Neuronal stem cell (in vitro differentiated cells): Measurements from ENCODE around the gene SHISA2.
A peak's percentile ranks its signal among the peaks of the same experiment; 100 is the strongest.

ENCODE experiments used
- DNase-seq: peaks from one replicate; pipeline ENCODE4 v3.0.0-alpha.2; 2013; ENCODE audit warnings: low spot score
- H2AFZ ChIP-seq: one replicate; pipeline ENCODE4 v1.6.1; 2013; ENCODE audit warnings: mild to moderate bottlenecking, low read length, inconsistent platforms
- H2AK5ac ChIP-seq: 2 replicates; pipeline ENCODE4 v1.6.1; 2013; ENCODE audit warnings: low read depth, mild to moderate bottlenecking, inconsistent platforms, low read length, moderate library complexity, mixed read lengths
- H2BK120ac ChIP-seq: 2 replicates; pipeline ENCODE4 v1.6.1; 2013; ENCODE audit warnings: low read depth, mild to moderate bottlenecking, inconsistent platforms, low read length, moderate library complexity, mixed read lengths
- H2BK12ac ChIP-seq: one replicate; pipeline ENCODE4 v1.6.1; 2013; ENCODE audit warnings: low read length, inconsistent platforms
- H2BK15ac ChIP-seq: 2 replicates; pipeline ENCODE4 v1.6.1; 2013; ENCODE audit warnings: mild to moderate bottlenecking, low read length, inconsistent platforms, mixed read lengths
- H2BK5ac ChIP-seq: one replicate; pipeline ENCODE4 v1.6.1; 2013; ENCODE audit warnings: inconsistent platforms, mild to moderate bottlenecking, low read length, moderate library complexity
- H3K14ac ChIP-seq: one replicate; pipeline ENCODE4 v1.6.1; 2013; ENCODE audit warnings: low read length, inconsistent platforms
- H3K18ac ChIP-seq: 2 replicates; pipeline ENCODE4 v1.6.1; 2013; ENCODE audit warnings: low read length, inconsistent platforms
- H3K23ac ChIP-seq: 2 replicates; pipeline ENCODE4 v1.6.1; 2013; ENCODE audit warnings: low read depth, mild to moderate bottlenecking, mixed read lengths, low read length, inconsistent platforms; ENCODE audit not compliant: poor library complexity
- H3K27ac ChIP-seq: replicated peaks from 3 replicates; pipeline ENCODE4 v1.5.1; 2013; ENCODE audit warnings: low read length, inconsistent platforms
- H3K27me3 ChIP-seq, 3 experiments: 2 replicates each; pipeline ENCODE4 v1.6.1; 2013; ENCODE audit warnings: low read length in 3 of 3, mild to moderate bottlenecking in 2 of 3, inconsistent platforms in 1 of 3, low read depth in 1 of 3, mixed read lengths in 1 of 3, moderate library complexity in 1 of 3; ENCODE audit not compliant: control insufficient read depth in 3 of 3, insufficient read depth in 3 of 3
- H3K36me3 ChIP-seq, 2 donors: replicated peaks in 1 of 2; 2 replicates each; pipeline ENCODE4 v1.6.1; 2013; ENCODE audit warnings: low read length in 2 of 2; ENCODE audit not compliant: control insufficient read depth in 2 of 2, insufficient read depth in 2 of 2
- H3K4ac ChIP-seq: 2 replicates; pipeline ENCODE4 v1.6.1; 2013; ENCODE audit warnings: inconsistent platforms, mild to moderate bottlenecking, low read length, moderate library complexity
- H3K4me1 ChIP-seq, 2 donors: 1 replicate in 1 of 2; 2 replicates in 1 of 2; pipeline ENCODE4 v1.6.1; 2013; ENCODE audit warnings: low read length in 2 of 2, low read depth in 1 of 2; ENCODE audit not compliant: control insufficient read depth in 2 of 2, insufficient read depth in 1 of 2
- H3K4me2 ChIP-seq: one replicate; pipeline ENCODE4 v1.6.1; 2013; ENCODE audit warnings: mild to moderate bottlenecking, low read length, inconsistent platforms; ENCODE audit not compliant: insufficient read depth, poor library complexity, severe bottlenecking
- H3K4me3 ChIP-seq, 2 donors: 2 replicates each; pipeline ENCODE4 v1.5.1; 2013; ENCODE audit warnings: low read length in 2 of 2, mild to moderate bottlenecking in 2 of 2, inconsistent platforms in 1 of 2, moderate library complexity in 1 of 2
- H3K79me1 ChIP-seq: one replicate; pipeline ENCODE4 v1.6.1; 2013; ENCODE audit warnings: low read depth, mild to moderate bottlenecking, inconsistent platforms, low read length, moderate library complexity
- H3K9ac ChIP-seq: one replicate; pipeline ENCODE4 v1.6.1; 2013; ENCODE audit warnings: mild to moderate bottlenecking, low read depth, low read length, inconsistent platforms; ENCODE audit not compliant: poor library complexity
- H3K9me3 ChIP-seq, 2 donors: replicated peaks in 1 of 2; 2 replicates each; pipeline versions ENCODE3 to v1.6.1; 2013; ENCODE audit warnings: low read length in 2 of 2, mild to moderate bottlenecking in 2 of 2, inconsistent platforms in 1 of 2, low read depth in 1 of 2, mixed read lengths in 1 of 2, moderate library complexity in 1 of 2; ENCODE audit not compliant: control insufficient read depth in 2 of 2, insufficient read depth in 1 of 2
- H4K8ac ChIP-seq: one replicate; pipeline ENCODE4 v1.6.1; 2013; ENCODE audit warnings: low read depth, mild to moderate bottlenecking, inconsistent platforms, low read length, moderate library complexity
- H4K91ac ChIP-seq: one replicate; pipeline ENCODE4 v1.6.1; 2013; ENCODE audit warnings: low read length, low read depth, mild to moderate bottlenecking, inconsistent platforms; ENCODE audit not compliant: poor library complexity
- WGBS, 2 donors: extraction: QIAGEN DNeasy Blood & Tissue Kit; methylation state at CpG; one replicate each; pipeline ENCODE4 v1.1.7; 2013; ENCODE audit warnings: missing lambda C conversion rate in 2 of 2, mixed read lengths in 1 of 2; ENCODE audit not compliant: insufficient read length in 2 of 2, insufficient replicate concordance in 1 of 2; ENCODE audit errors: extremely low coverage in 2 of 2; 5-methylcytosine and 5-hydroxymethylcytosine counted together

Gene SHISA2

DNA sequence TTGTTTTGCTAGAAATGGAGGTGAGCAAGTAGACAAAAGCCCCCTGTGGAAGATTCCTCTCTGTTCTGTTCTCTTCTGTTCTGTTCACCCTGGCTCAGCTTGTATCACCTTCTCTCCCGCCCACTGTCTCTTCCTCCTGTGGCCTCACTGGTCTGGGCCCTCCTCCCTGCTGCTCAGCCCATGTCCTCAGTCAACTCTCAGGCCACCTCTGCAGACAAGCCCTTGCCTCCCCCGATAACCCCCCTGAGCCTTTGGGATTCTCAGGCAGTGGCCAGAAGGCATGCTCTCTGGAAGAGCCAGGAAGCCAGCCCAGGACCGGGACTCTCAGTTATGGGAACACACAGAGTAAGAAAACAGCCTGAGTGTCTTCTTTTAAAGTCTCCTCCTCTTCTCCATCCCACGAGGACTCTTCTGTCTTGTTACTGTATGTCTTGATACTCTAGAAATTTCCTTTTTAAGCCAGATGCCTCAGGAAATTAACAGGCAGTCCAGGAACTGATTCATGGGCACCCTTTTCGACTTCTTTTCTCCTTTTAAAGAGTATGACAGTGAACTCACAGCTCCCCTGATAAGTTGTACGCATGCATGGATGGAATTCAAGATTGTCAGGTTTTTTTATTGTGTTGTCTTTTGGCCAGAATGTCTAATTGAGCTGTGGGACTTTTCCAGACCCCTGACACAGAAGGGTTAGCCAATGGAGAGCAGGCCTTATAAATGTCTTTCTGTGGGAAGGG lies 33.7 kb downstream of the SHISA2 start:
- Histone ChIP-seq H3K4me2 (no peak overlapping the region), H3K14ac (no peak overlapping the region), H3K36me3 (no peaks in the 10 kb centered on the region), H2AFZ (no peak overlapping the region), H3K27ac (no peak overlapping the region), H3K4me1 (peaks cover 0 to 9% of the 10 kb centered on the region in 2 donors), H3K27me3 (peaks cover 0 to 35% (median 0%) of the 10 kb centered on the region in 3 experiments), H3K23ac (no peak overlapping the region), H2BK12ac (peak overlapping the region; percentile 36), H2BK5ac (no peak overlapping the region), H3K79me1 (no peaks in the 10 kb centered on the region), H3K4me3 (no peak overlapping the region), H3K9me3 (no peaks in the 10 kb centered on the region), H2BK15ac (peak overlapping the region; percentile 33), H3K9ac (no peak overlapping the region), H3K18ac (peak overlapping the region; percentile 57), H4K8ac (no peak overlapping the region), H4K91ac (no peak overlapping the region), H2AK5ac (peak overlapping the region; percentile 20), H3K4ac (no peak overlapping the region), H2BK120ac (peak overlapping the region; percentile 26)
- DNase-seq, result no peak
- no CpG with 5 or more reads among the region's 6 CpGs for WGBS, 2 donors

DNA sequence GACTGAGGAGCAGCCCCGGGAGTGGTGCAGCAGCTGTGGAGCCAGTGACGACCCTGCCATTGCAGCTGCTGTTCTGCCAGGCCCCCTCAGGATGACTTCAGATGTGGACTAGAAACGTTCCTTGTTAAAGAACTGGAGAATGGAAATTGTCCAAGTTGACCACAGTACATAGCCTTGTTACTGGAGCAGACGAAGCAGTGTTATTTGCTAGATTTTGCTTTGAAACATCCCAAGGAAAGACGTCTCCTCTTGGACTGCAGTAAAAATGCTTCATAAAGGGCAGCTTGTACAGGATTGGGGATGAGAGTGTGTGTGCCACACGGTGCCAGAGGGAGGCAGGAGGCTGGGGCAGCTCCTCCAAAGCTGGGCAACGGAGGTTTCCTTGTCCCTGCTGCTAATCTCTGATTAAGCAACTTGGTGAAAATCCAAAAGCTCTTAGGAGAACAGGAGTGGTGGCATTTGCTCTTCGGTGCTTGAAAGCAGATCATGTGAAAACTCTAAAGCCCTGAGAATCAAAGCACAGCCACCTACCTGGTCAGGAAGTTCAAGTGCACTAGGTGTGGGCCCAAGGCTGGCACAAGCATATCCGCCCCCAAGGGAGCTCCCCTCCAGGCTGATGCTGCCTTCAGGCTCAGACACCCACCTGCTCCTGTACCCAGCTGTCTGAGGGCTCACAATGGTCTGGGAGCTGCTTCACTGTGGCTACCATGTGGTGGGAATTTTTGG lies 34.5 kb downstream of the SHISA2 start:
- Histone ChIP-seq H3K27me3 (peaks cover 0 to 28% (median 0%) of the 10 kb centered on the region in 3 experiments), H3K23ac (no peak overlapping the region), H3K79me1 (no peaks in the 10 kb centered on the region), H2BK12ac (no peak overlapping the region), H3K9ac (no peak overlapping the region), H3K4ac (no peak overlapping the region), H3K27ac (no peak overlapping the region), H2BK15ac (peak overlapping the region; percentile 33), H2BK120ac (peak overlapping the region; percentile 26), H2AFZ (no peak overlapping the region), H3K4me2 (no peak overlapping the region), H4K8ac (no peak overlapping the region), H4K91ac (no peak overlapping the region), H2BK5ac (no peak overlapping the region), H3K14ac (no peak overlapping the region), H3K4me3 (no peak overlapping the region), H3K4me1 (peaks cover 0 to 5% of the 10 kb centered on the region in 2 donors), H3K18ac (peak overlapping the region; percentile 54), H2AK5ac (peak overlapping the region; percentile 20), H3K9me3 (no peaks in the 10 kb centered on the region), H3K36me3 (no peaks in the 10 kb centered on the region)
- WGBS, 2 donors, result no CpG with 5 or more reads among the region's 9 CpGs
- no peak for DNase-seq

GRCh38 chr13:26016189-26016588 lies 35.6 kb downstream of the SHISA2 start:
- H3K4me1 ChIP-seq, result peaks cover 0 to 5% of the 10 kb centered on the region in 2 donors
- H3K36me3 ChIP-seq, result no peaks in the 10 kb centered on the region
- H4K8ac ChIP-seq, result no peak overlapping the region
- H2BK12ac ChIP-seq, result no peak overlapping the region
- H3K4me3 ChIP-seq, result no peak overlapping the region
- H2BK15ac ChIP-seq, result no peak overlapping the region
- H3K4me2 ChIP-seq, result no peak overlapping the region
- no peak overlapping the region for H2BK5ac ChIP-seq
- no CpG with 5 or more reads among the region's 6 CpGs for WGBS, 2 donors
- H3K9me3 ChIP-seq, result no peaks in the 10 kb centered on the region
- H3K18ac ChIP-seq, result no peak overlapping the region
- H3K9ac ChIP-seq, result no peak overlapping the region
- H3K23ac ChIP-seq, result no peak overlapping the region
- H2AK5ac ChIP-seq, result no peak overlapping the region
- H2BK120ac ChIP-seq, result no peak overlapping the region
- H2AFZ ChIP-seq, result no peak overlapping the region
- H3K27ac ChIP-seq, result no peak overlapping the region
- no peak overlapping the region for H3K14ac ChIP-seq
- no peak overlapping the region for H4K91ac ChIP-seq
- H3K79me1 ChIP-seq, result no peaks in the 10 kb centered on the region
- no peak for DNase-seq
- H3K4ac ChIP-seq, result no peak overlapping the region
- H3K27me3 ChIP-seq, result peaks cover 0 to 23% (median 0%) of the 10 kb centered on the region in 3 experiments
